Breast epithelium (tissue), 4 donors: ENCODE data around the gene CBARP. TPM values are rescaled to one million over a fixed set of nuclear protein-coding genes. Genes with fewer than 3 reads are reported as not detected.
A peak's percentile ranks its signal among the peaks of the same experiment; 100 is the strongest.

ENCODE experiments used
- DNase-seq, 2 donors: peaks; one replicate each; pipeline ENCODE4 v3.0.0-alpha.2; 2019; ENCODE audit warnings: low spot score in 2 of 2
- H3K27ac ChIP-seq, 2 donors: fragments of 200-600 bp; sonication (generic) in 1 of 2; one replicate each; pipeline ENCODE4 v1.5.1; 2016 to 2019; ENCODE audit warnings: mild to moderate bottlenecking in 1 of 2
- H3K27me3 ChIP-seq, 2 donors: fragments of 200-600 bp; sonication (generic) in 1 of 2; one replicate each; pipeline versions ENCODE4 v1.5.1 to v1.6.0; 2017 to 2019; ENCODE audit warnings: control low read depth in 1 of 2, mild to moderate bottlenecking in 1 of 2
- H3K36me3 ChIP-seq: fragments of 200-600 bp; one replicate; pipeline ENCODE4 v1.5.1; 2019
- H3K4me1 ChIP-seq, 2 donors: fragments of 200-600 bp; sonication (generic); one replicate each; pipeline ENCODE4 v1.5.1; 2016 to 2019; ENCODE audit warnings: control low read depth in 1 of 2
- H3K4me3 ChIP-seq, 3 donors: fragments of 200-600 bp; sonication (generic); 1 replicate in 2 of 3; 2 replicates in 1 of 3; pipeline ENCODE4 v1.5.1; 2016 to 2019; ENCODE audit warnings: mild to moderate bottlenecking in 3 of 3, moderate library complexity in 2 of 3
- H3K9me3 ChIP-seq, 2 donors: fragments of 200-600 bp; sonication (generic) in 1 of 2; one replicate each; pipeline ENCODE4 v1.5.1; 2016 to 2019; ENCODE audit warnings: control low read depth in 1 of 2
- POLR2A ChIP-seq: fragments of 450-650 bp; IDR thresholded peaks from one replicate; pipeline ENCODE4 v1.6.1; 2016; ENCODE audit warnings: antibody characterized with exemption, mild to moderate bottlenecking, moderate library complexity
- POLR2AphosphoS5 ChIP-seq, 3 donors: sonication (generic); formaldehyde crosslinking; IDR thresholded peaks; one replicate each; pipeline ENCODE4 v1.6.1; 2017; ENCODE audit warnings: antibody characterized with exemption in 3 of 3
- intact Hi-C: fragments of 100-400 bp; cut with DNase I; formaldehyde crosslinking; loops from one replicate; pipeline ENCODE4 v1.15.1; 2023; ENCODE audit warnings: low total_unique reads
- total RNA-seq, 3 donors: library from RNA; depleted of rRNA; stranded (reverse); fragments of >200 nt; gene quantifications; one replicate each; pipeline ENCODE4 v1.1.0, GENCODE V29; 2016
- TF ChIP-seq, protein P1 (sequence below), 3 donors: fragments of 450-650 bp; IDR thresholded peaks; one replicate each; pipeline ENCODE4 v1.5.1; 2016 to 2017; ENCODE audit warnings: antibody characterized with exemption in 3 of 3, mild to moderate bottlenecking in 3 of 3, moderate library complexity in 3 of 3

CBARP gene
- total RNA-seq, 3 donors from 2014 or later, result 0.98 to 4.8 TPM; not detected in 1

GRCh38 chr19:1239420-1239795 lies 1.6 kb upstream of the CBARP start:
- H3K27me3 ChIP-seq, result no peaks in the 10 kb centered on the region
- intact Hi-C loops, result no loop called here
- H3K4me1 ChIP-seq, result peaks cover 19 to 34% of the 10 kb centered on the region in 2 donors
- no peak for DNase-seq
- H3K4me3 ChIP-seq, result peak overlapping the region in 2 of 3 donors; percentile 46 to 97
- TF ChIP-seq, protein P1, sequence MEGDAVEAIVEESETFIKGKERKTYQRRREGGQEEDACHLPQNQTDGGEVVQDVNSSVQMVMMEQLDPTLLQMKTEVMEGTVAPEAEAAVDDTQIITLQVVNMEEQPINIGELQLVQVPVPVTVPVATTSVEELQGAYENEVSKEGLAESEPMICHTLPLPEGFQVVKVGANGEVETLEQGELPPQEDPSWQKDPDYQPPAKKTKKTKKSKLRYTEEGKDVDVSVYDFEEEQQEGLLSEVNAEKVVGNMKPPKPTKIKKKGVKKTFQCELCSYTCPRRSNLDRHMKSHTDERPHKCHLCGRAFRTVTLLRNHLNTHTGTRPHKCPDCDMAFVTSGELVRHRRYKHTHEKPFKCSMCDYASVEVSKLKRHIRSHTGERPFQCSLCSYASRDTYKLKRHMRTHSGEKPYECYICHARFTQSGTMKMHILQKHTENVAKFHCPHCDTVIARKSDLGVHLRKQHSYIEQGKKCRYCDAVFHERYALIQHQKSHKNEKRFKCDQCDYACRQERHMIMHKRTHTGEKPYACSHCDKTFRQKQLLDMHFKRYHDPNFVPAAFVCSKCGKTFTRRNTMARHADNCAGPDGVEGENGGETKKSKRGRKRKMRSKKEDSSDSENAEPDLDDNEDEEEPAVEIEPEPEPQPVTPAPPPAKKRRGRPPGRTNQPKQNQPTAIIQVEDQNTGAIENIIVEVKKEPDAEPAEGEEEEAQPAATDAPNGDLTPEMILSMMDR (IDR thresholded peaks at IDR 0.05), result no peak
- TF ChIP-seq POLR2AphosphoS5 (IDR thresholded peaks at IDR 0.05), result no peak
- no peak for TF ChIP-seq POLR2A
- H3K36me3 ChIP-seq, result no peaks in the 10 kb centered on the region
- no peaks in the 10 kb centered on the region for H3K9me3 ChIP-seq
- H3K27ac ChIP-seq, result peak overlapping the region; percentile 93 to 97

DNA sequence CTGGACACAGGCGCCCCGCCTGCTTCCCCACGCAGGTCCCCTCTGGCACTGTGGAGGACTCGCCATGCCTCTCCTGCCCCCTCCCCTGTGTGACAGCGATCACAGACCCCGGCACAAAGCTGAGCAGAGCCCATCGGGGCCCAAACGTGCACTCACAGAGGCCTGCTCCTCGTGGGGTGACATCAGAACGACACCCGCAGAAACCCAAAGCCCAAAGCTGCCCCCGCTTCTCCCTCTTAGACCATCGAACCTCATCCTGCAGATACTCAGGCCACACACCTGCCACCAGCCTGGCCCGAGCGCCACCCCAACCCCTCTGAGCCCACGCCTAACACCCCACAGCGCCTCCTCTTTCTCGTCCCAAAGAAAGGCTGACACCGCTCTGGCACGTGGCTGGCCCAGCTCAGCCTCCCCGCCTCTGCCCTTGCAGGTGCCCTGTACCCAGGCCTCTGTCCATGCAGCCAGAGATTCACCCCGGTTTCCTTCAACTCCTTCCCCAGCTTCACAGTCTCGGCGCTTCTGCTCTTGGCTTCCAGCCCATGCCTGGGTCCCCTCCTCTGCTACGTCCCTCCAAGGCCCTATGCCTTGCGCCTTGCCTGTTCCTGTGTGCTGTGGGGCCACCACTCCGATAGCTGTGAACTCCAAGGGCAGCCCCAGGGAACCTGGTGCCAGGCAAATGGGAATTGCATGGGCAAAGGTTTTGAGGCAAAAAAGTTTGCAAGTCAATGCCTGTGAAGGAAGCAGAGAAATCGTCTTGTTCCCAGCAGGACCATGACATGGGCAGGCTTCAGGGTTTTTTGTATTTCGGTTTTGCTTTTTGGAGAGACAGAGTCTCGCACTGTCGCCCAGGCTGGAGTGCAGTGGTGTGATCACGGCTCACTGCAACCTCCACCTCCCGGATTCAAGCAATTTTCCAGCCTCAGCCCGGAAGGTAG lies 831 bp upstream of the CBARP start:
- Histone ChIP-seq H3K36me3 (no peaks in the 10 kb centered on the region), H3K4me1 (peaks cover 13 to 27% of the 10 kb centered on the region in 2 donors), H3K27ac (peak overlapping the region; percentile 93 to 97), H3K27me3 (no peaks in the 10 kb centered on the region), H3K4me3 (peak overlapping the region; percentile 20 to 87 (median 64)), H3K9me3 (no peaks in the 10 kb centered on the region)
- TF ChIP-seq POLR2A (no peak), POLR2AphosphoS5 (IDR thresholded peaks at IDR 0.05) (no peak)
- TF ChIP-seq, protein P1 (IDR thresholded peaks at IDR 0.05), result no peak
- DNase-seq, result no peak
- intact Hi-C loops, result no loop called here

- H3K4me1 ChIP-seq, result peaks cover 8 to 13% of the 10 kb centered on the region in 2 donors
- intact Hi-C loops, result no loop called here
- no peak for DNase-seq
- peak; percentile 12 for TF ChIP-seq POLR2A
- TF ChIP-seq POLR2AphosphoS5 (IDR thresholded peaks at IDR 0.05), result no peak
- peak overlapping the region; percentile 13 to 97 for H3K27ac ChIP-seq
- peak overlapping the region; percentile 47 to 87 (median 64) for H3K4me3 ChIP-seq
- H3K27me3 ChIP-seq, result no peaks in the 10 kb centered on the region
- H3K36me3 ChIP-seq, result no peaks in the 10 kb centered on the region
- no peaks in the 10 kb centered on the region for H3K9me3 ChIP-seq
These were observed 662 bp downstream of the CBARP start for GRCh38 chr19:1237027-1237659.

- TF ChIP-seq POLR2AphosphoS5 (IDR thresholded peaks at IDR 0.05) (no peak), POLR2A (no peak)
- TF ChIP-seq, protein P1 (IDR thresholded peaks at IDR 0.05), result no peak
- intact Hi-C loops, result no loop called here
- Histone ChIP-seq H3K4me3 (peak overlapping the region; percentile 47 to 87 (median 64)), H3K4me1 (peaks cover 8 to 10% of the 10 kb centered on the region in 2 donors), H3K27ac (peak overlapping the region in 1 of 2 donors; percentile 97), H3K36me3 (no peaks in the 10 kb centered on the region), H3K9me3 (no peaks in the 10 kb centered on the region), H3K27me3 (no peaks in the 10 kb centered on the region)
- no peak for DNase-seq
These were observed 1.2 kb downstream of the CBARP start for GRCh38 chr19:1236576-1236975.

GRCh38 chr19:1235625-1236538 lies 1.9 kb downstream of the CBARP start:
- no peak overlapping the region for H3K27ac ChIP-seq
- no peak for DNase-seq
- no peaks in the 10 kb centered on the region for H3K36me3 ChIP-seq
- H3K4me1 ChIP-seq, result peaks cover 3 to 7% of the 10 kb centered on the region in 2 donors
- peak overlapping the region in 2 of 3 donors; percentile 64 to 87 for H3K4me3 ChIP-seq
- TF ChIP-seq POLR2AphosphoS5 (IDR thresholded peaks at IDR 0.05) (no peak), POLR2A (no peak)
- TF ChIP-seq, protein P1 (IDR thresholded peaks at IDR 0.05), result no peak
- intact Hi-C loops, result no loop called here
- no peaks in the 10 kb centered on the region for H3K9me3 ChIP-seq
- H3K27me3 ChIP-seq, result no peaks in the 10 kb centered on the region
